ENCODE results near the gene POLR2F.
"Not testable (repeated sequence)": the region's sequence is repeated elsewhere in the genome, so short reads cannot be mapped to it uniquely, and the experiment has no call there.

POLR2F gene

DNA sequence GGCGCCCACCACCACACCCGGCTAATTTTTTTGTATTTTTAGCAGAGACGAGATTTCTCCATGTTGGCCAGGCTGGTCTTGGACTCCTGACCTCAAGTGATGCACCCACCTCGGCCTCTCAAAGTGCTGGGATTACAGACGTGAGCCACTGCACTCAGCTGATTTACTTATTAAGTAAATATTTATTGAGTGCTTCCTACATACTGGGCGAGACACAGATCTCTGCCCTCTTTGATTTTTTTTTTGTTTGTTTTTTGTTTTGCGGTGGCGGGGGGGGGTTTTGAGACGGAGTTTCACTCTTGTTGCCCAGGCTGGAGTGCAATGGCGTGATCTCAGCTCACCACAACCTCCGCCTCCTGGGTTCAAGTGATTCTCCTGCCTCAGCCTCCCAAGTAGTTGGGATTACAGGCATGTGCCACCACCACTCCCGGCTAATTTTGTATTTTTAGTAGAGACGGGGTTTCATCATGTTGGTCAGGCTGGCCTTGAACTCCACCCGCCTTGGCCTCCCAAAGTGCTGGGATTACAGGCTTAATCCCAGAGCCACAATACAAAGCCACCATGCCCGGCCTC is 2.4 kb downstream of the POLR2F start:
- DNase-seq: not testable (repeated sequence)

DNA sequence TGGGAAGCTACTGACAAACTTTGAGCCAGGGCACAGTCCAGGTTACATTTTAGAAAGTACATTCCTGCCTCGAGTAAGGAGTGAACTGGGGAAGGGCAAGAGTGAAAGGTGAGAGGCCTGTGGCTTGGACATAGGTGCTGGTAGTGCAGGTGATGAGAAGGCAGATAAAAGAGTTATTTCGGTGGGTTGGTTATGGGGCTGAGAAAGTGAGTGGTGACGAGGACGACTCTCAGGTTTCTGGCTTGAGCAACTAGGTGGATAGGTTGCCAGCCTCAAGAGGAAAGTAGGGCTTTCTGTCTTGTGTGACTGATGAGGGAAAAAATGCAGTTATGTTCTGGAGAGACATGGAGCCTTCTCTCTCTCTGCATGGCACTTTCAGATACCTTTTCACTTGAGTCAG is 3.7 kb downstream of the POLR2F start:
- no peak for DNase-seq

DNA sequence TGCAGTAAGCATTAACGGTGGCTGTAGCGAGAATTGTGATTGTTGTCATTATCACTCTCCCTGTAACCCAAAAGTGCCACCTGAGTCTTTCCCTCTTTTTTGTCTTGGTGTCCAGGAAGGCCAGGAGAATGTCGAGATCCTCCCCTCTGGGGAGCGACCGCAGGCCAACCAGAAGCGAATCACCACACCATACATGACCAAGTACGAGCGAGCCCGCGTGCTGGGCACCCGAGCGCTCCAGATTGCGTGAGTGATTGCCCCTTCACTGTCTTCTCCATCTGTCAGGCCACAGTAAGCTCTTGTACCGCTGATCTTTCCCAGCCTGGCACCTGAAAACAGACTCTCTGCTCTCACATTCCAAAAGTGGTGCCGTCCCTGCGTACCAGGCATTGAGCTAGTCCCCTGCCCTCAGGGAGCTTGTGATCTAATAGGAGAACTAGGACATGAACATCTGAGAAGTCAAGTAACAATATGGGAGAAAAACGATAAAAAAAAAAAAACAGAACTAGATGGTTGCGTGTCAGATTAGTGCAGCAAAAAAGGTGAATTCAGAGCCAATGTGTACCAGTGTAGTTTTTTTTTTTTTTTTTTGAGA is 5.8 kb downstream of the POLR2F start:
- no peak for DNase-seq

DNA sequence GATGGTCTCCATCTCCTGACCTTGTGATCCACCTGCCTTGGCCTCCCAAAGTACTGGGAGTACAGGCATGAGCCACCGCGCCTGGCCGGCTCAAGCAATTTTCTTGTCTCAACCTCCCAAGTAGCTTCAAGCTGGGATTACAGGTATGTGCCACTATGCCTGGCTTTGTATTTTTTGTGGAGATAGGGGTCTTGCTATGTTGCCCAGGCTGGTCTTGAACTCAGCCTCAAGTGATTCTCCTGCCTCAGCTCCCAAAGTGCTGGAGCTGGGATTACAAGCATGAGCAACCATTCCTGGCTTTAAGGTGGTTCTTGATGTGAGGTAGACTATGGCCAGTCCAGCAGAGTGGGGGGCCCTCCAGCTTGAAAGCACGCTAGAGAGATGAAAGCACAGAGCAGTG is 7.6 kb downstream of the POLR2F start:
- no peak for DNase-seq

DNA sequence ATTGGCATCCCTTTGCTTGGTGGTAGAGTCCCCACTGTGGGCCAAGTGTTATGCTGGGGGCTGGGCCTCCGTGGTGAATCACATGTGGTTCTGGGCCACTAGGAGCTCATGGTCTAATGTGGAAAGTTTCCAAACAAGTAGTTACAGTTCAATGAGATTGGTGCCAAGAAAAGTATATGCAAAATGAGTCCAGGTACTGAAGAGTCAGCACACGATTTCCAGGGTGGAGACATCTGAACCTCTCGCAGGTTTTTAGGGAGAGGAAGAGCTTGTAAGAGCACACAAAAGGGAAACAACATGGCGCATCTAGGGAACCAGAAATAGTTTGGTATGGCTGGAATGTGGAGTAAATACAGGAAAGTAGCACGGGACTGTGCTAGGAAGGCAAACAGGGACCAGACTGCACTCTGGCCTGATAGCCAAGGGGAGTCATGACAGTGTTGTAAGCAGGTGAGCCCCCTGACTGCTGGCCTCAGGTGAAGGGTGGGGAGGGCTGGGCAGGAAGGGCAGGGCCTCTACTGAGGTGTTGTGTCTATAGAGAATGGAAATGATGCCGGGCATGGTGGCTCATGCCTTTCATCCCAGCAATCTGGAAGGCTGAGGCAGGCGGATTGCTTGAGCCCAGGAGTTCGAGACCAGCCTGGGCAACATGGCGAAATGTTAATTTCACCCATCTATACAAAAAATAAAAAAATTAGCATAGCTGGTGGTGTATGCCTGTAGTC is 12.6 kb downstream of the POLR2F start:
- DNase-seq: no peak

- no peak for DNase-seq
These were observed 13.6 kb downstream of the POLR2F start for GRCh38 chr22:37967147-37967546.

- DNase-seq: no peak
These were observed 14.3 kb downstream of the POLR2F start for GRCh38 chr22:37967637-37968451.

- DNase-seq: no peak
These were observed 15.2 kb downstream of the POLR2F start for GRCh38 chr22:37968452-37969251.

- no peak for DNase-seq
These were observed 17.4 kb downstream of the POLR2F start for GRCh38 chr22:37970864-37971263.

DNA sequence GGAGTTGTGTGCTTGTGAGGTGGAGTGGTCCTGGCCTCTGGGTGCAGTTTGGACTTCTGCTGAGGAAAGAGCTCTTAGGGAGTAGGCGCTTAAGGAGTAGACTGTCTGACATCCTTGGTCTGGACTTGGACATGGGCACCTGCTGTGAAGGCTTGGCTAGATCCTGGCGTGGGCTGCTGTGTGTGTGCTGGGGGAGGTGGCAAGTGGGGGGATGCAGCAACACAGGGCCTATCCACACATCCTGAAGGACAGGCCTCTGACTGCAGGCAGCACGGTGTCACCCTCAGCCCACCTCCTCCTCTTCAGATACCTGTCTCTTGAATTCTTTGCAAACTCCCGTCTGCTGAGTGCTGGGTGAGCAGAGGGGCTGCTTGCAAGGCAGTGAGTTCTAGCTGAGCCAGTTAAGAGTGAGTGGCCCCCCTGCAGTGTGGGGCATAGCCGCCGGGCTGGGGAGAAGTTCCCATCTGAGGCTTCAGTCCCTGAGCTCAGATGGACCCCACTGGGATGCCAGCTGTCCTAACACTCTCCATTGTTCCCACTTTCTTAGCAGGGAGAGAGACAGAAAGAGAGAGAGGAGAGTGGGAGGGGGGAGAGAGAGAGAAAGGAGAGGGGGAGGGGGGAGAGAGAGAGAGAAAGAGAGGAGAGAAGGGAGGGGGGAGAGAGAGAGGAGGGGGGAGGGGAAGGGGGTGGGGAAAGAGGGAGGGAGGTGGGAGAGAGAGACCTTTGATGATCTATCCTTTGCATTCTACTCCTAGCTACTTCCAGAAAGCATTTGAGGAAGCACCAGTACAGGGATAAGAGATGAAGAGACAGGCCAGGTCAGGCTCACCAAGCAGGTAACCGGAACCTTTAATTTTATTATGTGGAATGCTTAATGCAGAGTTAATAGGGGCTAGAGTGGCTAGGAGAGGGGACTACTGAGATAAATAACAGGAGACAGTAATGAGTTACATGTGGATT is 18.3 kb downstream of the POLR2F start:
- DNase-seq: no peak

DNA sequence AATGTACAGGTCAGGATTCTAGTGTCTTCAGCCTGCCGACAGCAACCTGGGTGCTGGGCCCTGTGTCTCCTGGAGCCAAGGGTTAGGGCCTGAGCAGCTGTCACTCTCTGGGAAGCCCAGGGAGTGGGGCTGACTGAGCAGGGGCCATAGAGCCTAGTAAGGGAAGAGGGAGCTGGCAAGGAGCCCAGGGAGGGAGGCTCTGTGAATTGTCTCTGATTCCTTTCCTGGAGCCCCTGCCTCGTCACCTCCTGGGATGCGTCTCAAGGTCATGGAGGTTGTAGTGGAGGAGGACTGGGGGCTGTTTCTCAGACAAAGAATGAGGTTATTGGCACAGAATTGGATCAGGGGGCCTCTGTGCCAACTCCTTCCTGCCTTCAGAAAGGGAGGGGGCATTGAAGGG is 19.0 kb downstream of the POLR2F start:
- DNase-seq: no peak

DNA sequence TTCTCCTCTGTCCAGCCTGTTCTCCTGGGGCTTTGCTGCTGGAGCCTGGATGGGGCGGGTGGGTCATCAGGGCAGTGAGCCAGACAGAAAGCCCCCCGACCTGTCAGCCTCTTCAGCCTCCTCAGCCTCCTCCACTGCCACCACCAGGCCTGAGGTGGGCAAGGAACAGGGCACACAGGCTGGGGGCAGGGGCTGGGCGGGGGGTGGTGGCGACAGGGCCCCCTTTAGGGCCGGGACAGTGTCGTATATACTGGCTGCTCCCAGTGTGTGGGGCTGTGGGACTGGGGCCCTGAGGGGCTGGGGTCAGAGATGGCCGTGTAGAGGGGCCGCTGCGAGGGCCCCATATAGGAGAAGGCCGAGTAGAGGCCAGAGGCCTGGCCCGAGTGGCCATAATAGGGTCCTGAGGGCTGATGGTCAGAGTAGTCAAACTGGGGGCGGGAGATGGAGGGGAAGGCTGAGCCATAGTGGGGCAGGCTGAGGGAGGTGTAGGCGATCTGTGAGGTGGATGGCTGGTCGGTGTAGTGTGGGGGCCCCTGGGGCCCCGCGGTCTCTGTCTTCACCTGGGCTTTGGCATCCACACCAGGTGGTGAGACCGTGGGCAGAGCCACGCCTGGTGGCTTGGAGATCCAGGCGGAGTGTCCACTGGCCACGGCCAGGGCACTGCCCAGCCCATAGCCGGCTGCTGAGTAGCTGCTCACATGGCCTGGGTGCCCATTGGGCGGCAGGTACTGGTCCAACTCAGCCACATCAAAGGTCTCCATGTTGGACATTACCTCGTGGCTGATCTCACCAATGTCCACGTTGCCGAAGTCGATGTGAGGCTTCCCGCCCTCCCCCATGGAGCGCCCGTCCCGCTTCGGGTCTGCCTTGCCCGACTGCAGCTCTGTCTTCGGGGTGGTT is 20.0 kb downstream of the POLR2F start:
- no peak for DNase-seq

DNA sequence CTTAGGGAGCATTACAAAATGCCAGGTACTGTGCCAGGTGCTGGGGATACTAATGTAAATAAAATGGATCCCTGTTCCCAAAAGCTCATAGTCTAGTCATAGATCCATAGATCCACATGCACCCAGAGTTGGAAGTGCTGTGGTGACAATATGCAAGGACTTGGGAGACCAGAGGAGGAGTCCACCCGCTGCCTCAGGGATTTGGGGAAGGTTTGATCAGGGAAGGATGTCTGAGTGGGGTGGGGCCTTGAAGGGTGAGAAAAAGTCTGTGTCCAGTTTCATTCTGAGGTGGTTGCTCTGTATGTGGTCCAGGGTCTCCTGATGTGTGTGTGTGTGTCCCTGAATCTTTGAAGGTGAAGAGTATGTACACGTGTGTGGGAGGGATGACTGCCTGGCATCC is 21.7 kb downstream of the POLR2F start:
- DNase-seq: no peak

- DNase-seq: not testable (repeated sequence)
These were observed 22.5 kb downstream of the POLR2F start for GRCh38 chr22:37976022-37976421.

DNA sequence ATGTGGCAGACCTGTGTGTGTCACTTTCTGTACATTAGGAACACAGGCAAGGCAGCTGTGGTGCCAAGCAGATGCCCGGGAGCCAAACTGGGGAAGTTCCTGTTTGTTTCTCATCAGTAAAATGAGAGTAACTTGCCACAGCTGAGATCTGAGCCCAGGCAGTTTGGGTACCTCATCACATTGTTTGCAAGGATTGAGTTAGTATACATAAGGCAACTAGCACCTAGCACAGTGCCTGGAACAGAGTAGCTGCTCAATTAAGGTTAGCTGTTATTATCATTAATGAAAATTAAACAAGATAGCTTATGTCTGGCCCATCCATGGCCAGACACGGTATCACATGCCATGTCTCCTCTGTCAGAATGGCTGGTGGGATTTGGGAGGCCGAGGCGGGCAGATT is 23.0 kb downstream of the POLR2F start:
- DNase-seq: no peak

DNA sequence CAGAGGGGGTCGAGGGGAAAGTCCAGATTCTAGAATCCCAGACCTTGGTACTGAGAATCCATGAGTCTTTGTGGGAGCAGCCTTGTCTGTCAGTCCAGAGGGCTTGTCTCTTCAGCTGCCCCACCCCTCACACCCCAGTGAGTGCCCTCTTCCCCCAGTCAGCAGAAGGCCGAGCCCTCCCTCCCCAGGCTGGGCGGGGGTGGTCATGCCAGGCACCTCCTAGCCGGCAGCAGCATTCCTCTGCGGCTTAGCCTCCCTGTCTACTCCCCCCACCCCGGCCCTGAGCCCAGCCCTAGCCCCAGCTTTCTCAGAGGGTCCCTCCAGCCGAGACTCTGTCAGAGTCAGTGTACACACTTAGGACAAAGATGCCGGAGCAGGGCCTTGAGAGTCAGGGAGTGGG is 26.3 kb downstream of the POLR2F start:
- DNase-seq: no peak

GRCh38 chr22:37981282-37982011 is 27.9 kb downstream of the POLR2F start:
- no peak for DNase-seq

GRCh38 chr22:37982151-37982785 is 28.8 kb downstream of the POLR2F start:
- DNase-seq: no peak

All from T-helper 2 cell (primary cell).